WTC11 (cell line): ENCODE results near the gene TNIP1. TPM values are rescaled to one million over a fixed set of nuclear protein-coding genes. Genes with fewer than 3 reads are reported as not detected.

Source experiments
- ATAC-seq: fragments of 200-7000 bp; cut with Tn5 transposase; 2 replicates; pipeline ENCODE4 v1.10.0; 2021; ENCODE audit warnings: mild to moderate bottlenecking, moderate library complexity
- CTCF ChIA-PET: fragments of 300-600 bp; sonication (Branson Sonifier 250); formaldehyde crosslinking; loops from one replicate; lab custom pipeline; 2021; ENCODE audit warnings: antibody characterized with exemption; lab: Charles Lee
- POLR2A ChIA-PET: fragments of 350-600 bp; sonication (Branson Sonifier 250); formaldehyde crosslinking; loops from one replicate; lab custom pipeline; 2021; ENCODE audit warnings: antibody characterized with exemption; lab: Charles Lee
- DNase-seq: peaks from one replicate; pipeline ENCODE4 v3.0.0; 2021; ENCODE audit warnings: low spot score
- H3K27ac Mint-ChIP-seq: 2 replicates; pipeline ENCODE4 v1.8.0; 2021; ENCODE audit warnings: mixed read lengths
- H3K27me3 Mint-ChIP-seq: 2 replicates; pipeline ENCODE4 v1.8.0; 2021; ENCODE audit warnings: low read depth, mild to moderate bottlenecking, moderate library complexity, mixed read lengths
- H3K36me3 Mint-ChIP-seq: 2 replicates; pipeline ENCODE4 v1.8.0; 2021; ENCODE audit warnings: mixed read lengths
- H3K4me1 Mint-ChIP-seq: 2 replicates; pipeline ENCODE4 v1.8.0; 2022; ENCODE audit warnings: mixed read lengths
- H3K4me3 Mint-ChIP-seq: 2 replicates; pipeline ENCODE4 v1.8.0; 2021; ENCODE audit warnings: mild to moderate bottlenecking, moderate library complexity, mixed read lengths
- H3K9me3 Mint-ChIP-seq: 2 replicates; pipeline ENCODE4 v1.8.0; 2021; ENCODE audit warnings: mixed read lengths
- AR ChIP-seq: fragments of 250-450 bp; sonication (Bioruptor Pico); IDR thresholded peaks from 2 replicates; pipeline ENCODE4 v1.9.0; 2021; ENCODE audit warnings: mild to moderate bottlenecking
- CREM ChIP-seq: sonication (generic); formaldehyde crosslinking; IDR thresholded peaks from 2 replicates; pipeline ENCODE4 v1.8.1; 2022; ENCODE audit warnings: mild to moderate bottlenecking, missing genetic modification reagents, moderate library complexity
- E2F5 ChIP-seq: sonication (generic); formaldehyde crosslinking; IDR thresholded peaks from 2 replicates; pipeline ENCODE4 v1.8.1; 2022; ENCODE audit warnings: mild to moderate bottlenecking, moderate library complexity, missing genetic modification reagents
- FOXP1 ChIP-seq: sonication (generic); formaldehyde crosslinking; IDR thresholded peaks from 2 replicates; pipeline ENCODE4 v1.8.0; 2022; ENCODE audit warnings: missing genetic modification reagents, mild to moderate bottlenecking, moderate library complexity, borderline replicate concordance
- FOXP4 ChIP-seq: sonication (generic); formaldehyde crosslinking; IDR thresholded peaks from 2 replicates; pipeline ENCODE4 v1.8.0; 2022; ENCODE audit warnings: mild to moderate bottlenecking, missing genetic modification reagents
- GABPB1 ChIP-seq: sonication (generic); formaldehyde crosslinking; IDR thresholded peaks from 2 replicates; pipeline ENCODE4 v1.8.1; 2023; ENCODE audit warnings: mild to moderate bottlenecking, missing genetic modification reagents
- GRHL2 ChIP-seq: fragments of 250-450 bp; sonication (Bioruptor Pico); IDR thresholded peaks from 2 replicates; pipeline ENCODE4 v1.8.0; 2022; ENCODE audit warnings: mild to moderate bottlenecking, moderate library complexity; ENCODE audit not compliant: insufficient replicate concordance, severe bottlenecking
- HMGXB4 ChIP-seq: sonication (generic); formaldehyde crosslinking; IDR thresholded peaks from 2 replicates; pipeline ENCODE4 v1.8.1; 2023; ENCODE audit warnings: mild to moderate bottlenecking, moderate library complexity, missing genetic modification reagents
- JUN ChIP-seq: sonication (generic); formaldehyde crosslinking; IDR thresholded peaks from 2 replicates; pipeline ENCODE4 v1.8.0; 2023; ENCODE audit warnings: mild to moderate bottlenecking, missing genetic modification reagents
- KAT7 ChIP-seq: sonication (generic); formaldehyde crosslinking; IDR thresholded peaks from 2 replicates; pipeline ENCODE4 v1.8.1; 2023; ENCODE audit warnings: missing genetic modification reagents, mild to moderate bottlenecking, borderline replicate concordance
- MXD4 ChIP-seq: fragments of 250-450 bp; sonication (Bioruptor Pico); IDR thresholded peaks from 2 replicates; pipeline ENCODE4 v1.8.0; 2021; ENCODE audit warnings: mild to moderate bottlenecking, moderate library complexity, borderline replicate concordance
- NR3C1 ChIP-seq: sonication (generic); formaldehyde crosslinking; conservative IDR thresholded peaks from 2 replicates; pipeline ENCODE4 v1.8.1; 2023; ENCODE audit warnings: low read depth, mild to moderate bottlenecking, missing genetic modification reagents
- OVOL2 ChIP-seq: fragments of 250-450 bp; sonication (Bioruptor Pico); IDR thresholded peaks from 2 replicates; pipeline ENCODE4 v1.9.0; 2021; ENCODE audit warnings: mild to moderate bottlenecking, borderline replicate concordance
- PRRX2 ChIP-seq: fragments of 250-450 bp; sonication (Bioruptor Pico); IDR thresholded peaks from 2 replicates; pipeline ENCODE4 v1.8.0; 2021; ENCODE audit warnings: mild to moderate bottlenecking
- RORB ChIP-seq: fragments of 250-450 bp; sonication (Bioruptor Pico); IDR thresholded peaks from 2 replicates; pipeline ENCODE4 v1.9.0; 2021; ENCODE audit warnings: mild to moderate bottlenecking
- SOX15 ChIP-seq: fragments of 250-450 bp; sonication (Bioruptor Pico); IDR thresholded peaks from 2 replicates; pipeline ENCODE4 v1.9.0; 2021; ENCODE audit warnings: mild to moderate bottlenecking
- TCF7 ChIP-seq: sonication (generic); formaldehyde crosslinking; IDR thresholded peaks from 2 replicates; pipeline ENCODE4 v1.8.0; 2022; ENCODE audit warnings: mild to moderate bottlenecking, low read depth, missing genetic modification reagents, moderate library complexity
- TP53 ChIP-seq: sonication (generic); formaldehyde crosslinking; IDR thresholded peaks from 2 replicates; pipeline ENCODE4 v1.8.1; 2023; ENCODE audit warnings: mild to moderate bottlenecking, missing genetic modification reagents
- ZNF121 ChIP-seq: sonication (generic); formaldehyde crosslinking; IDR thresholded peaks from 2 replicates; pipeline ENCODE4 v1.8.0; 2023; ENCODE audit warnings: missing genetic modification reagents
- ZNF396 ChIP-seq: fragments of 250-450 bp; sonication (Bioruptor Pico); IDR thresholded peaks from 2 replicates; pipeline ENCODE4 v1.8.0; 2021; ENCODE audit warnings: mild to moderate bottlenecking, moderate library complexity, borderline replicate concordance
- ZNF532 ChIP-seq: fragments of 250-450 bp; sonication (Bioruptor Pico); IDR thresholded peaks from 2 replicates; pipeline ENCODE4 v1.9.0; 2021; ENCODE audit warnings: mild to moderate bottlenecking, borderline replicate concordance
- total RNA-seq: library from RNA; stranded (reverse); gene quantifications from 3 replicates; pipeline ENCODE4 v1.2.3, GENCODE V29; 2021

Gene TNIP1
- total RNA-seq, 1 experiment from 2014 or later, result 41.1 TPM

DNA sequence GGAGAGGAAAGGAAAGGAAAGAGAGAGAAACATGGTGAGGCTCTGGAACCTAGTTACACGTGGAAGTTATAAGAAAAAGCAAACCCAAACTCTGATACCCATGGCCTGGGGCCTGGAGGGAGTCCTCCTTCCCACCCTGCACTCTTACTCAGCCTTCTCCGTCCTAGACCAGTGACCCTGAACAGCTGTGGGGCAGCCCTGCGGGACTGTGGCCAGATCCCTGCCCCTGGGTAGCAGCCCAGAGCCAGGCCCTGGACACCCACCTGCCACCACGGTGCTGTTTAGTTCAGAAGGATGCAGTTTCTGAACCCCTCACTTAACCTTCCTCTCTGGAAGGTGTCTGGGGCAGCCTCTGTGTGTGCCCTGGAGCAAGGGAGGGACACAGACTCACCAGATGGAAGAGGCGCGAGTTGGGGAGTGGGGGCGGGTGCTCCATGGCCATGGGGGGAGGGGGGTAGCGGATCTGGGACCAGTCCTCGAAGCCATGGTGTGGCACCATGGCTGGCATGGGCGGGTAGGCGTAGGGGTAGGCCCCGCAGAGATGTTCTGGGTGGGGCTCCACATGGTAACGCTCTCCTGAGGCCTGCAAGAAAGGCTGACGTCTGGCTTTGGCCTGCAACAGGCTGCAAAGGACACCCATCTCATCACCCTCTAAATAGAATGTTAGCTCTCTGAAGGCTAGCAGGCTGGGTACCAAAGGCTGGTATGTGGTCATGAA, 47.5 kb downstream of the TNIP1 start:
- POLR2A ChIA-PET, result no interaction called here
- H3K9me3 Mint-ChIP-seq, result no peaks in the 10 kb centered on the region
- CTCF ChIA-PET, result no interaction called here
- no peak overlapping the region for H3K4me3 Mint-ChIP-seq
- TF ChIP-seq TP53 (CRISPR knock-in tag), result no peak
- no peak for TF ChIP-seq JUN (CRISPR knock-in tag)
- no peak for TF ChIP-seq FOXP4 (CRISPR knock-in tag)
- no peak for TF ChIP-seq KAT7
- no peak for TF ChIP-seq ZNF396 (CRISPR knock-in tag)
- TF ChIP-seq RORB (CRISPR knock-in tag), result no peak
- no peak overlapping the region for H3K27ac Mint-ChIP-seq
- DNase-seq (no peak), ATAC-seq (no peak)
- H3K4me1 Mint-ChIP-seq, result peaks cover 4% of the 10 kb centered on the region; the same call in 1 of the 2 replicates
- H3K36me3 Mint-ChIP-seq, result peaks cover 40% of the 10 kb centered on the region
- no peaks in the 10 kb centered on the region for H3K27me3 Mint-ChIP-seq

- H3K27ac Mint-ChIP-seq, result no peak overlapping the region
- CTCF ChIA-PET, result interaction anchor here (1.4 to 2.5 kb wide), 2 partner anchors 17 to 20 kb away, joined by 4 to 11 read pairs; no protein-coding TSS in a partner anchor
- H3K4me3 Mint-ChIP-seq, result no peak overlapping the region
- ATAC-seq, result no peak
- no peak for TF ChIP-seq NR3C1 (CRISPR knock-in tag)
- no peak for TF ChIP-seq MXD4 (CRISPR knock-in tag)
- no peak for TF ChIP-seq ZNF121 (CRISPR knock-in tag)
- no peak for TF ChIP-seq TCF7 (CRISPR knock-in tag)
- no peak for TF ChIP-seq E2F5 (CRISPR knock-in tag)
- no peak for TF ChIP-seq FOXP1 (CRISPR knock-in tag)
- no peak for DNase-seq
- no peaks in the 10 kb centered on the region for H3K4me1 Mint-ChIP-seq
- no peaks in the 10 kb centered on the region for H3K27me3 Mint-ChIP-seq
- no peaks in the 10 kb centered on the region for H3K9me3 Mint-ChIP-seq
- peaks cover 37% of the 10 kb centered on the region for H3K36me3 Mint-ChIP-seq
- POLR2A ChIA-PET, result no interaction called here
Measured at GRCh38 chr5:151031554-151031953, 49.3 kb downstream of the TNIP1 start.

GRCh38 chr5:151030379-151030778, 50.5 kb downstream of the TNIP1 start:
- CTCF ChIA-PET, result interaction anchor here (1.4 to 2.5 kb wide), 2 partner anchors 18 to 21 kb away, joined by 4 to 11 read pairs; no protein-coding TSS in a partner anchor
- Mint-ChIP-seq H3K36me3 (peaks cover 30% of the 10 kb centered on the region), H3K27me3 (no peaks in the 10 kb centered on the region), H3K27ac (no peak overlapping the region), H3K4me1 (no peaks in the 10 kb centered on the region), H3K9me3 (no peaks in the 10 kb centered on the region), H3K4me3 (no peak overlapping the region)
- no peak for DNase-seq
- ATAC-seq, result no peak
- POLR2A ChIA-PET, result no interaction called here
- TF ChIP-seq SOX15 (no peak), ZNF532 (no peak), AR (CRISPR knock-in tag) (no peak), GRHL2 (CRISPR knock-in tag) (no peak), GABPB1 (CRISPR knock-in tag) (no peak), OVOL2 (CRISPR knock-in tag) (no peak), CREM (CRISPR knock-in tag) (no peak), PRRX2 (CRISPR knock-in tag) (no peak), HMGXB4 (no peak)
